NK-92 treated with Interleukin-12 subunit alpha and Interleukin-12 subunit beta, amount 100 ng/mL, for 24 hours (cell line): ENCODE measurements around the gene FBXO2.
"Not testable (repeated sequence)": the region's sequence is repeated elsewhere in the genome, so short reads cannot be mapped to it uniquely, and the experiment has no call there.

Source experiments
- DNase-seq: peaks from one replicate; lab custom pipeline; 2025; lab: John Stamatoyannopoulos, UW

Gene FBXO2

DNA sequence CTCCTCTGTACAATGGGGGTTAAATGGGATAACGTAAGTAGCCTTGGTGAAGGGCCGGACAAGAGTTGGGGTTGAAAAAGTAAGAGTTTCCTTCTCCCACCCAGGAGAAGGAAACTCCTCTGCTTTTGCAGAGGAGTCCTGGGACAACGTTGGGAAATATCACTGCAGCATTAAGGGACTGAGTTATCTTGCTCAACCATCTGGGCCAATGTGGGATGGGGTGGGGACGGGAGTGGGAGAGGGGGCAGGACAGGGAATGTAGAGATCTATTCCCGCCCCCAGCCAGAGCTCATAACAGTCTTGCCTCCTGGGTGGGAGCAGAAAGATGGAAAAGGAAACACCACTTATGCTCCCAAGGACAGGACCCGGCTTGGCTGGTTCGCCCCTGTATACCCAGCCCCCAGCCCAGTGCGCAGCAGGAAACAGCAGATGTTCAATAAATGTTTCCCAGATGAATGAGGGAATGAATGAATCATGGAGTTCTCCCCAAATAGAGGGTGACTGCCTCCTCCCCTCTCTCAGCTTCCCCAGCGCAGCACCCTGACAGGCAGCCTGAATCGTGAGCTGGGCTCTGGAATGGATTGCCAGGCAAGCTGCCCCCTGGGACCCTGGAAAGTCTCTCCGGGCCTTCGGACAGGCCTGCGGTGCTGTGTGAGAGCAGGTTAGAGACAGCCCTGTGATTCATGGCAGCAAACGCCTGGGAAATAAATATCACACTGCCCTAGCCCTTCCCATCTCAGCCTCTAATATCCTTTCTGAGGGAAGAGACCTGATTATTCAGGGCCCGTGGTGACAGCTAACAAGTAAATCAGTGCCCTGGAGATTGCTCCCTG is 24.8 kb downstream of the FBXO2 start:
- DNase-seq = no peak

DNA sequence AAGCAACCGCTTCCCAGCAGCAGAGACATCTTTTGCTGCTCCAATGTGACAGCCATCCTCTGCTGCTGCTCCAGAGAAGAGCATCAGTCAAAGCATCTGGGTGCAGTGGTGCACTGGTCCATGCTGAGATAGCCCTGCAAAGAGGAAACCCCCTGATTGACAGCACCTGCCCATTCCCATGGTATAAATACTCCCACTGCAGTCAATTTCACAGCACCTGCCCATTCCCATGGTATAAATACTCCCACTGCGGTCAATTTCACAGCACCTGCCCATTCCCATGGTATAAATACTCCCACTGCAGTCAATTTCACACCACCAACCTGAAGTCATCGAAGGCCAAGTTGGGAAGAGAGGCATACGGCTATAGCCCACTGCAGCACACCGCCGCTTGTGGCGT is 25.5 kb downstream of the FBXO2 start:
- DNase-seq = no peak

DNA sequence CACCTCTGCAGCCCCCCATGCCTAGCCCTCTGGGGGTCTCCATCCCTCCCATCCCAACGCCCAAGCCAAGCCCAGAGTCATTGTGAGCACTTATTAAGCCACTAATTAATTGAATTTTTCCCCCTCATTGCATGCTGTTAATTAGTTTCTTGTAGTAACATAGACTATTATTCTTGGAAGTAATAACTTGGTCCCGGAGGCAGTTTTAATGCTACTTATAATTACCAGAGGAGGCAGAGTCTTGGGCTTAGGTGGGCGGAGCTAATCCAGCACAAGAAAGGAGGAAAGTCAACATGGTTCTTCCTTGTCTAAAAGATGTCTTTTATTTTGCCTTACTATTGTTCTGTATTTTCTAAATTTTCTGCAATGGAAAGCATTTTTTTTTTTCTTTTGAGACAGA is 27.7 kb downstream of the FBXO2 start:
- no peak for DNase-seq

DNA sequence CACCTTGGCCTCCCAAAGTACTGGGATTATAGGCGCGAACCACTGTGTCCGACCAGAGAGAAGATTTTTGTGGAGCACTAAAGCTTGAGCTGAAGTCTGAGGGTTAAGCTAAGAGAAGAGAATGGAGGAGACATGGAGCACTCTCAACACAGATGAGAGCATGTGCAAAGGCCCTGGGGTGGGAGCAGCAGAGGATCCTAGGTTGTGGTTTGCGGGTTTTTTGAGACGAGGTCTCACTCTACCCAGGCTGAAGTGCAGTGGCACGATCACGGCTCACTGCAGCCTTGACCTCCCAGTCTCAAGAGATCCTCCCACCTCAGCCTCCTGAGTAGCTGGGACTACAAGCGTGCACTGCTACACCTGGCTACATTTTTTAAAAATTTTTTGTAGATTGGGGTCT is 30.5 kb downstream of the FBXO2 start:
- no peak for DNase-seq

DNA sequence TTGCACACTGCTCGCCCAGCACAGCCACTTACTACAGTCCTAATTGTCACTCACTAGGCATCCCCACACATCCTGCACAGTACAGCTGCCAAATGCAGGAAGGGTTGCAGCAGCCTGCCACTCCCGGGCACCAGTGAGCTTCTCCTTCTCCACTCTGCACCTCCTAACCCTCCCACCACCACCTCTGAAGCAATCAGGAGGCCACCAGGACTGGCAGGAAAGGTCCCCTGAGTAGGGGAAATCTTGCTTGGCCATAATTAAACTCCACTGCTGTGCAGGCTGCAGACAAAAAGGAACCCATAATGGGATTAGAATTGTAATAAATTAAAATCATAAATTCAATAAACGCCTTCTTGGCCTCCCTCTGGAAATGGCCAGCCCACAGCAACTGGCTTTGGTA is 31.8 kb downstream of the FBXO2 start:
- DNase-seq = no peak

DNA sequence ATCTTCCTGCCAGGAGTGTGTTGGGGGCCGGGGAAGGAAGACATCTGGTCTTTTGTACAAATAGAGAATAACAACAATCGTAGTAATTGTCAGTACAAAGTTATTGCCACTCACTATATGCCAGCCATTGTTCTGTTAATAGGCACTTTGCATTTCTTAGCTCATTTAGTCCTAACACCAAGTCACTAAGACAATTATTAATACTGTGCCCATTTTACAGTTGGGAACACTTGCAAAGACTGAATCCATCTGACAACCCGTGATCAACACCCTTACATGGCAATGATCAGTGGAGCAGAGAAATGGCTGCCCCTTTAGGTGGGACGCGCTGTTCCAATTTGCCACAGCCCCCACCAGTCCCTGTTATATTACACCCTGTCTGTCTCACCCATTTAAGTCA is 33.3 kb downstream of the FBXO2 start:
- DNase-seq = no peak

DNA sequence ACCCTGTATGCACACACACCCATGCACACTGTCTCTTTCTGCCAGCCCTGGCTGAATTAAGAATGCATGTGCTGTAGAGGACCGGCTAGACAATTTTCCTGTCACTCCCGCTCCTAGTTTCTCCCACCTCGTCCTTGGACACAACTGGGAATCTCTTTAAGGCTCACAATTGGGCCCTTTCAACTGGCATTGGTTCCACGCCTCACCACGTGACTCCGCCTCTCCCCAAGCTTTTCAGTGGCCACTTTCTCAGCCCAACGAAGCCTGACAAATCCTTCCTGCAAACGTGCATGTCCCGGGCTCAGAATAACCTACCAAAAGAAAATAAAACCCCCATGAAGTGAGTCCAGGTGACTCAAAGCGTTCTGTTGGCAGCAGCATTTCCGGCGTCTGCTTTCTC is 33.8 kb downstream of the FBXO2 start:
- DNase-seq = no peak

DNA sequence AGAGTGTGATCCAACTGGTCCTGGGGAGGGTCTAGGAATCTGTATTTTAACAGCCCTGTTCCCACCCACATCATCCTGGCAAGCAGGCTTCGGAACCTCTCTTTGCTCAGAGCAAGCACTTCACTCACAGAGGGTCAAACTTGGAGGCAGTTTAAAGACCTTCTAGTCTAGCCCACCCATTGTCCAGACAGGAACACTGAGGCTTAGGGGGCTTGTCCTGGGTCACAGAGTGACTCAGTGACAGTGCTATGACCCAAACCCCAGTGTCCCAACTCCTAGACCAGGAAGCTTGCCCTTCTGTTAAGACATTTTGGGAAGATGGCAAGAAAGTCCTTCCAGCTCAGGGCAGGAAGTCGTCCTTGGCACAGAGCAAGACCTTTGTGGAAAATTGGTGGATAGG is 36.5 kb downstream of the FBXO2 start:
- no peak for DNase-seq

DNA sequence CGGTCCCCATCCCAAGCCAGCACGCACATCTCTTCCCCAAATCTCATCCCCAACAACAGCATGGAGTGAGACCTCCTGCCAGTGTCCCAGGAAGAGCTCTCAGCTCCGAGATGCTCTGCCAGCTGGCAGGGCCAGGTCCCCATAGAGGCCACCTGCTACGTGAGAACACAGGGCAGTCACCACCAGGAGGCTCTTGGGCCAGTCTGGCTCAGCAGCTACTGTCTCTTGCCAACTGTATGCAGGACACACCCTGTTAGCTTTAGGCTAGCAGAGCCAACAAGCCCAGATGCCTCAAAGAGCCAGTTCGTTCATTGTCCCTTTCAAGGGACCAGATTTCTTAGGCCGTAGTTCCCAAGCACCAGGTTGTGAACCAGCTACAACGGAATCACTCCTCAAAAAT is 36.9 kb downstream of the FBXO2 start:
- no peak for DNase-seq

DNA sequence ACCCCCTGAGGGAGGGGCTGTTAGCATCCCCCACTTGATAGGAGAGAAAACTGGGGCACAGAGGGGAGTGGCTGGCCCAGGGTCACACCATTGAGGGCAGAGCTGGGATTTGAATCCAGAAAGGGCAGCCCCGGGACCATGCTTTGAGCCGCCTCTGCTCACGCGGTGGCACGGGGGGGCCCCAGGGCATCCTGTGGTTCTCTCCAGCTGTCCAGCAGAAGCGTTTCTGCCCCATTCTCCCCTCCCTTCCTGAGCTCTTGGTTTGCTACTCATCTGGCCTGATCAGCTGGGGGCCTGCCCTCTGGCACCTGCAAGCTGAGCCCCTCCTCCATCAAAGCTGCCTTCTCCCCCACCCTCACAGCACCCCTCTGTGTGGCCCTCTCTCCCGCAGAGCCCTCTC is 37.5 kb downstream of the FBXO2 start:
- DNase-seq = no peak

DNA sequence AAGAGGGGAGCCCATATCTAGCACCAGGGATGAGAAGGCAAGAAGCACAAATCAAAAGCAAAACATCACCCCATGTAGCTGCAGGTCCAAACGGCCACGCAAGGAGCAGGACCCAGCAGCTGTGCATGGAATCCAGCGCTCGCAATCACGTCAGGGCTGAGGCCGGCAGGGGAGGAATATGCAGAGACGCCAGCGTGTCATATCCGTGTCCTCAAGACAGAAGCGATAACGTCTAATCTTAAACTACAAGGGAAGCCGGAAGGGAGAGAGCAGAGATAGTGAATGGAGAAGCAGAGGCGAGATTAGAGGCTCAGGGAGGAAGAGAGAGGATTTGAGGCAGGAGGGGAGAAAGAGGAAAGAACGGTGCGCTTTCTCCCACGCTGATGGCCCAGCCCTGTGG is 39.1 kb downstream of the FBXO2 start:
- DNase-seq = no peak

DNA sequence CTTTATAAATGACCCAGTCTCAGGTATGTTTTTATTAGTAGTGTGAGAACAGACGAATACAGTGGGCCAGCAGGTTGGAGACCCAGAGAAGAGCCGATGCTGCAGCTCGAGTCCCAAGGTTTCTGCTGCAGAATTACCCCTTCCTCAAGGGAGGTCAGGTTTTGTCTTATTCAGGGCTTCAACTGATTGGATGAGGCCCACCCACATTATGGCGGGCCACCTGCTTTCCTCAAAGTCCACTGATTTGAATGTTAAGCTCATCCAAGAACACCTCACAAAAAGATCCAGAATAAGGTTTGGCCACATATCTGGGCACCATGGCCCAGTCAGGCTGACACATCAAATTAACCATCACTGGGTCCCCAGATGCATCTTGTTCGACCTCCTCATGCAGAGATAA is 40.9 kb downstream of the FBXO2 start:
- no peak for DNase-seq

DNA sequence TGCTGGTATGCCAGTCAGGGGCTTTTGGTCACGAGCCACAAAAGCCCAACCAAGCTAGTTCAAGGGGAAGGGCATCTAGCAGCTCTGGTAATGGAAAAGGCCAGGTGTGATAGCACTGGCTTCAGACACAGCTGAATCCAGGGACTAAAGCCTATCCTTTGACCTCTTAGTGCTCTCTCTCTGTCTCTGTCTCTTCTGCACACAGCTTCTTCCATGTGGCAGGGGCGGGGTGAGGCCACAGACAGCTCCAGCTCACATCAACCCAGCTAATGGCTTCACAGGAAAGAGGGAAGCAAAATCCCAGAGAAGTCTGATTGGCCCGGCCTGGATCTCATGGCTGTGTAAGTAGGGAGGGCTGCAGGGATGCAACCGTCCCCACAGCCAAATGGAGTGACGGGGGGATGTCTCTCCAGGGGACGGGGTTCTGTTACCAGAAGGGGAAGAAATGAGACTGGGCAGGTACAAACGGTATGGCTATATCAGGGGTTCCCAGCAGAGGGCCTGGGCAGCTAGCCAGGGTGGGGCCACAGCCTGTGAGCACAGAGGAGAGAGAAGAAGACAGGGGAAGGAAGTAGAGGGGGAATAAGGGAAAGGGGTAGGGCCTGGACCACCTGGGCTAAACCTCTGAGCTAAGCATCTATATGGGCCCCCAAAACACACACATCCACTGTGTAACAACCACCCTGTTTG is 42.4 kb downstream of the FBXO2 start:
- no peak for DNase-seq

DNA sequence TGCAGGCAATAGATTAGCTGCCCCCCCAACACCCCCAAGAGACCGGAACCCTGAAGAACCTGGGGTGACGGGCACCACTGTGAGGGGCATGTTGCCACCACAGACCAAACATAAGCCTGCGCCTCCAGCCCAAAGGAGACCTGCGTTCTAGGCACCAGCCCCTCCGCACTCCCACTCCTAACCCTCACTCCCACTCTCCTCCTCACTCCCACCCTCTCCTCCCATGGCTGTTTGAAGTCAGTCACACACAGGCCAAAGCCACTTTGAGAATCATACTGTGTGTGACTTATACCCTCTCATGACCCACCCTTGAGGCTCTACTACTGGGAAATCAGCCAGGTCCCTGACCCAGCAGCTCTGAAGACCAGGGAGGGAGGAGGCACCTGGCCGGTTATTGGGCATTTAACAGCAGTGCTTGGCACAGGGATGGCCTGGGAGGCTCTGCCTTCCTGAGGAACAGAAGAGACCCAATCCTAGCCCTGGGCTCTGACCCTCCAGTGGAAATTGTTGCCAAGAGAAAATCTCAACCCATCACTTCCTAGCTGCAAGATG is 43.5 kb downstream of the FBXO2 start:
- DNase-seq = no peak

DNA sequence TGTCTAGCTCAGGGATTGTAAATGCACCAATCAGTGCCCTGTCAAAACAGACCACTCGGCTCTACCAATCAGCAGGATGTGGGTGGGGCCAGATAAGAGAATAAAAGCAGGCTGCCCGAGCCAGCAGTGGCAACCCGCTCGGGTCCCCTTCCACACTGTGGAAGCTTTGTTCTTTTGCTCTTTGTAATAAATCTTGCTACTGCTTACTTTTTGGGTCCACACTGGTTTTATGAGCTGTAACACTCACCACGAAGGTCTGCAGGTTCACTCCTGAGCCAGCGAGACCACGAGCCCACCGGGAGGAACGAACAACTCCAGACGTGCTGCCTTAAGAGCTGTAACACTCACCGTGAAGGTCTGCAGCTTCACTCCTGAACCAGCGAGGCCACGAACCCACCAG is 44.9 kb downstream of the FBXO2 start:
- not testable (repeated sequence) for DNase-seq

DNA sequence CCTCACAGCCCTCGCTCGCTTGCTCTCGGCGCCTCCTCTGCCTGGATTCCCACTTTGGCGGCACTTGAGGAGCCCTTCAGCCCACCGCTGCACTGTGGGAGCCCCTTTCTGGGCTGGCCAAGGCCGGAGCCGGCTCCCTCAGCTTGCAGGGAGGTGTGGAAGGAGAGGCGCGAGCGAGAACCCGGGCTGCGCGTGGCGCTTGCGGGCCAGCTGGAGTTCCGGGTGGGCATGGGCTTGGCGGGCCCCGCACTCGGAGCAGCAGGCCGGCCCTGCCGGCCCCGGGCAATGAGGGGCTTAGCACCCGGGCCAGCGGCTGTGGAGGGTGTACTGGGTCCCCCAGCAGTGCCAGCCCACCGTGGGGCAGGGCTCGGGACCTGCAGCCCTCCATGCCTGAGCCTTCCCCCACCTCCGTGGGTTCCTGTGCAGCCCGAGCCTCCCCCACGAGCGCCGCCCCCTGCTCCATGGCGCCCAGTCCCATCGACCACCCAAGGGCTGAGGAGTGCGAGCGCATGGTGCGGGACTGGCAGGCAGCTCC is 45.6 kb downstream of the FBXO2 start:
- DNase-seq = not testable (repeated sequence)

DNA sequence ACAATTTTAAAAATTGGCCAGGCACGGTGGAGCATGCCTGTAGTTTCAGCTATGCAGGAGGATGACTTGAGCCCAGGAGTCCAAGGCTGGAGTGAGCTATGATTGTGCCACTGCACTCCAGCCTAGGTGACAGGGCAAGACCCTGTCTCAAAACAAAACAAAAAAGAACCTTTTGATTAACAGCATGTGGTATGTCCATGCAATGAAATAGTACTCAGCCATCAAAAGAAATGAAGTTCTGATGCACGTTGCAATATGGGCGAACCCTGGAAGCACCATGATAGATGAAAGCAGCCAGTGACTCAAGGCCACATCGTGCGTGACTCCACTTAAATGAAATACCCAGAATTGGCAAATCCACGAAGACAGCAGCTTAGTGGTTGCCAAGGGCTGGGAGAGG is 47.5 kb downstream of the FBXO2 start:
- DNase-seq = no peak

DNA sequence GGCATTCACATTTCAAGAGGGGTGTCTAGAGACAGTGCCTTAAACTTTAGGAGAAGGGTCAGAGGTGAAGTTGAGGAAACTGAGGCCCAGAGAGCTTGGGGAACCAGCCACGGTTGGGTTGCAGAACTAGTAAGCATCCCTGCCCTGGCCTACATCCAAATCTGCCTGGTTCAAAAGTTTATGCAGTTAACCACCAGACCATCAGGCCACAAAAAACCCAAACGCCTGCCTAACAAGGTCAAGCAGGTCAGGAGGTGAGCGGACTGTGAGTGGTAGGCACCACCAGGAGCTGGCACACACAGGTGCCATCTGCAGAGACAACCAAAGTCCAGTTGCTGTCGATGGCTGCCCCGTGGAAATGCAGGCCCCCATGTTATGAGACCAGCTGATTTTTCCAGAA is 51.2 kb downstream of the FBXO2 start:
- no peak for DNase-seq

DNA sequence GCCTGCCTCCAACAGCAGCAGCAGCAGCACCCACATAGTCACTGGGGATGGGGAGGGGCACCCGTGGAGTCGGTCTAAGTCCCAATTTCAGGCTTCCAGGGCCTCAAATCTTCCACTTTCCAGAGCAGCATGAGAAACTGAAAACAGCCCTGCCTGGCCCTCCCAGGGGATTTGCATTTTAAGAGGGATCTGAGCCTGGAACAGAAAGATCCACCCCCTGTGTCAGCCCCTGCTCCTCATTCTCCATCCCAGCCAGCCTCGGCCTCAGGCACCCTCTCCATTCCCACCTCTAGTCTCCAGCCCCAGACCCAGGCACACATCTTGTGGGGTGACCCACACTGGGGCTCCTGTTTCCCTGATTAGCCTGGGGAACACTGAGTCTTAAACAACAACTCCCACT is 51.8 kb downstream of the FBXO2 start:
- DNase-seq = no peak

DNA sequence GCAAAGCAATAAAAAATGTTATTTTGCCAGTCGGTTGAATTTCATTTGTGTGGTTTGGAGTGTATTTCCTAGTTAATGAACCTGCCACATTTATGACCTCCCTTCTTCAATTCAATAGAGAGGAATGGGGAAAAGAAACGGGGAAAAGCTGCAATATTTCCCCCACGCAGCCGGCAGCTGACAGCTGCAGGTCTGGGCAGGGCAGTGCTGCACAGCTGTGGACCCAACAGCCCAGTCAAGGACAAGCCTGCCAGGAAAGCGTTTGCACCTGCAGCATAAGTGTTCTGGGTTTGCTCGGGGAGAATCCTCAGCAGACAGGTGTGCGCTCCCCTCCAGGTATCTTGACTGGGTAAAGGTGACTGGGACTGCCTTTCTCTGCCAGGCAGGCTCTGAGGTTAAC is 53.4 kb downstream of the FBXO2 start:
- no peak for DNase-seq

DNA sequence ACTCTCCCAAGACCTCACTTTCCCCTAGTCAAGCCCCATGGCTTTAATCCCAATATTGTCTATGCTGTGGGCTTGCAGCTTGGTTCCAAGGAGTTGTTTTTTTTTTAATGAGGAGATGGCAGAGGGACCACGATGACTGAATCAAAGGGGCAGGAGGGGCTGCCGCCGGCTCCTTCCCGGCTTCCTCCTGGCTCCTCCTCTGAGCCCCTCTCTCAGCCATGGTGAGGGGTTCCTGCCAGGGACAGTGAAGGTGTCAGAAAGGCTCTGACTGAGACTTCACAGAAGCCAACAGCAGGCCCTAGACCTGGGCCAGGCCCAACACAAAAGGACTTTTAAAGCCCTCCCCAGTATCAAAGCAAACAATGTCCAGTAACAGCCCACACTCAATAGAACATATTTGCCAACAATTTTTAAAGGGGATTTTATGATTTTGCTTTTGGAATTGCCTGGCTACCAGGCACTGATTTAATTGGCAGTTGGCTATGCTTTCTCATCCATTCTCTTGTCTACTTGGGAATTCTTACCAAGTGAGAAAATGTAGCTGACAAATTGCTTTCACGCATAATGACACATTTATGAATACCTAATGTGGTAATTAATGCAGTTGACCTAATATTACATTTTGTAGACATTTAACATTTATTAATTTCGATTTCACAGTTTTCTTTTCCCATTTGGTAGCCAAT is 54.2 kb downstream of the FBXO2 start:
- DNase-seq = no peak

DNA sequence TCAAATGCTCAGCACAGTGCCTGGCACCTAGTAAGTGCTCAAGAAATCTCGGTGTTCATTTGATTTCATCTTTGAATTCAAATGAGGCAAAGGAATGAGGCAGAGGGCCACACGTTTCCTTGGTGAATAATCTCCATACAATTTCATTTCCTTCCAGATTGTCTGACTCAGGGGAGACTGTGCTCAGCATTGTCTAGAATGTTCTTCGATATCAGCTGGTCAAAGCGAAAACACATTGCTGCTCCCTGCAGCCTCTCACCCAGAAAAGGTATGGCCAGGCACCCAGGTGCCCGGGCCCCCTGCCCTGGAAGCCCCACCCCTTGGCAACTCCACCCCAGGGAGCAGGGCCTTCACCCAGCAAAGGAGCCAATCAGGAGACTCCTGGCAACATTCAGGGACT is 55.8 kb downstream of the FBXO2 start:
- DNase-seq = no peak
